ENCODE measurements around the gene RUNX2. TPM values are rescaled to one million over a fixed set of nuclear protein-coding genes. Genes with fewer than 3 reads are reported as not detected.

RUNX2 gene
- total and polyA plus RNA-seq, 2 of the 8 experiments (the other 6 are each of a cell fraction or from before 2014, with no cell fraction given) = 0.26 to 1.2 TPM

GRCh38 chr6:45351076-45351475 is 22.9 kb downstream of the RUNX2 start:
- Histone ChIP-seq H2AK5ac (ENCODE audit: low read depth, low read length) (no peak overlapping the region), H3K4me1 (replicated peaks in 1 of 4; ENCODE audit: control insufficient read depth in 3 of 4, insufficient read depth in 4 of 4, low read length in 3 of 4) (peaks cover 0 to 2% (median 0%) of the 10 kb centered on the region in 4 experiments; a peak in 1 of 7 replicates), H3K79me1 (ENCODE audit: low read depth, low read length) (no peaks in the 10 kb centered on the region), H2BK15ac (ENCODE audit: low read length) (no peak overlapping the region), H3K4ac (replicated peaks; ENCODE audit: insufficient read length, low read depth, low read length) (no peak overlapping the region), H2BK120ac (replicated peaks; ENCODE audit: low read depth, low read length) (no peak overlapping the region), H3K4me3 (ENCODE audit: extremely low read depth in 1 of 4, insufficient read depth in 2 of 4, low read depth in 3 of 4, low read length in 4 of 4) (no peak overlapping the region), H2BK12ac (ENCODE audit: low read depth, low read length) (no peak overlapping the region), H3K14ac (ENCODE audit: insufficient read length) (no peak overlapping the region), H4K91ac (replicated peaks; ENCODE audit: insufficient read length, low read length) (no peak overlapping the region), H2BK20ac (ENCODE audit: low read length) (no peak overlapping the region), H3K27ac (ENCODE audit: low read depth, low read length) (no peak overlapping the region), H4K8ac (ENCODE audit: extremely low read depth, insufficient read depth, low read length) (no peak overlapping the region), H4K20me1 (replicated peaks in 1 of 2; ENCODE audit: control insufficient read depth in 1 of 2, insufficient read depth in 2 of 2, low read length in 2 of 2) (peaks cover 2% of the 10 kb centered on the region in 2 experiments), H3K23me2 (ENCODE audit: low read depth, low read length) (no peaks in the 10 kb centered on the region), H3K36me3 (ENCODE audit: control insufficient read depth in 2 of 4, insufficient read depth in 4 of 4, low read length in 3 of 4) (no peaks in the 10 kb centered on the region), H3K9ac (replicated peaks in 1 of 4; ENCODE audit: extremely low read depth in 1 of 4, low read depth in 3 of 4, low read length in 3 of 4) (no peak overlapping the region), H3K4me2 (ENCODE audit: insufficient read depth in 1 of 2, low read depth in 2 of 2, low read length in 2 of 2) (no peak overlapping the region), H2BK5ac (ENCODE audit: low read depth, low read length) (no peak overlapping the region), H3K79me2 (ENCODE audit: control insufficient read depth in 1 of 2, insufficient read depth in 2 of 2, low read length in 2 of 2) (no peaks in the 10 kb centered on the region), H3K27me3 (replicated peaks in 1 of 4; ENCODE audit: control insufficient read depth in 3 of 4, extremely low read depth in 1 of 4, insufficient read depth in 3 of 4, low read length in 3 of 4) (no peaks in the 10 kb centered on the region), H2AFZ (ENCODE audit: low read length) (no peak overlapping the region), H3K18ac (ENCODE audit: extremely low read depth, low read length) (no peak overlapping the region), H3K56ac (replicated peaks; ENCODE audit: insufficient read length, low read depth, low read length) (no peak overlapping the region), H4K5ac (ENCODE audit: insufficient read length, low read depth, low read length) (no peak overlapping the region), H3K9me3 (ENCODE audit: insufficient read depth in 2 of 2, low read depth in 1 of 2, low read length in 1 of 2) (no peaks in the 10 kb centered on the region), H3K23ac (ENCODE audit: insufficient read length) (no peak overlapping the region)
- FAIRE-seq (no peak), DNase-seq (ENCODE audit: low read depth in 1 of 2, low spot score in 2 of 2) (no peak)
- WGBS, 2 experiments (ENCODE audit: extremely low coverage in 1 of 2, insufficient coverage in 1 of 2, insufficient read length in 1 of 2, insufficient replicate concordance in 2 of 2, low coverage in 1 of 2, low lambda C conversion rate in 2 of 2, missing lambda C conversion rate in 1 of 2) = 96% methylated on average over 3 of the region's 3 CpGs; no CpG with 5 or more reads in 1 of the 2 experiments
- CTCF ChIA-PET (ENCODE audit: partially characterized antibody) = no interaction called here
- POLR2A ChIA-PET (ENCODE audit: partially characterized antibody) = interaction anchor here (0.6 to 2.5 kb wide), 2 partner anchors 27 to 69 kb away, joined by 3 to 7 read pairs; partner anchors contain the start of gene SUPT3H
- TF ChIP-seq CREB1 (IDR thresholded peaks at IDR 0.05) = no peak
- TF ChIP-seq SRF (IDR thresholded peaks at IDR 0.05; ENCODE audit: low read depth, low read length) = no peak
- no peak for TF ChIP-seq NRF1 (IDR thresholded peaks at IDR 0.05; ENCODE audit: low read depth, low read length)
- no peak for TF ChIP-seq SIN3A (conservative IDR thresholded peaks at IDR 0.05 in 1 of 2, IDR thresholded peaks at IDR 0.05 in 1 of 2; ENCODE audit: low read depth in 1 of 2, low read length in 2 of 2)
- TF ChIP-seq SP2 (IDR thresholded peaks at IDR 0.05; ENCODE audit: low read length) = no peak
- no peak for TF ChIP-seq TBP (IDR thresholded peaks at IDR 0.05; ENCODE audit: low read depth, low read length)
- TF ChIP-seq, protein P1, sequence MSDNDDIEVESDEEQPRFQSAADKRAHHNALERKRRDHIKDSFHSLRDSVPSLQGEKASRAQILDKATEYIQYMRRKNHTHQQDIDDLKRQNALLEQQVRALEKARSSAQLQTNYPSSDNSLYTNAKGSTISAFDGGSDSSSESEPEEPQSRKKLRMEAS (IDR thresholded peaks at IDR 0.05) = no peak
- no peak for TF ChIP-seq BCL11A (IDR thresholded peaks at IDR 0.05; ENCODE audit: low read depth in 2 of 2, low read length in 2 of 2)
- no peak for TF ChIP-seq CHD1 (IDR thresholded peaks at IDR 0.05; ENCODE audit: low read depth, low read length)
- TF ChIP-seq TCF12 (IDR thresholded peaks at IDR 0.05; ENCODE audit: low read depth, low read length) = no peak
- TF ChIP-seq EGR1 (IDR thresholded peaks at IDR 0.05; ENCODE audit: borderline replicate concordance, low read depth, low read length) = no peak
- no peak for TF ChIP-seq FOSL1 (IDR thresholded peaks at IDR 0.05; ENCODE audit: insufficient read depth, low read depth, low read length)
- TF ChIP-seq EZH2 (IDR thresholded peaks at IDR 0.05; ENCODE audit: low read depth, low read length, severe bottlenecking) = no peak
- no peak for TF ChIP-seq YY1 (IDR thresholded peaks at IDR 0.05; ENCODE audit: low read depth, low read length)
- TF ChIP-seq RBBP5 (IDR thresholded peaks at IDR 0.05; ENCODE audit: borderline replicate concordance, low read depth, low read length) = no peak

Measured in H1 (cell line).